CD1c-positive myeloid dendritic cell (primary cell): ENCODE results near the gene TRUB1.
"Not testable (repeated sequence)": the region's sequence is repeated elsewhere in the genome, so short reads cannot be mapped to it uniquely, and the experiment has no call there.

Experiments used
- DNase-seq: peaks from one replicate; pipeline ENCODE4 v3.0.0-alpha.2; 2016; ENCODE audit errors: extremely low spot score

TRUB1 gene

DNA sequence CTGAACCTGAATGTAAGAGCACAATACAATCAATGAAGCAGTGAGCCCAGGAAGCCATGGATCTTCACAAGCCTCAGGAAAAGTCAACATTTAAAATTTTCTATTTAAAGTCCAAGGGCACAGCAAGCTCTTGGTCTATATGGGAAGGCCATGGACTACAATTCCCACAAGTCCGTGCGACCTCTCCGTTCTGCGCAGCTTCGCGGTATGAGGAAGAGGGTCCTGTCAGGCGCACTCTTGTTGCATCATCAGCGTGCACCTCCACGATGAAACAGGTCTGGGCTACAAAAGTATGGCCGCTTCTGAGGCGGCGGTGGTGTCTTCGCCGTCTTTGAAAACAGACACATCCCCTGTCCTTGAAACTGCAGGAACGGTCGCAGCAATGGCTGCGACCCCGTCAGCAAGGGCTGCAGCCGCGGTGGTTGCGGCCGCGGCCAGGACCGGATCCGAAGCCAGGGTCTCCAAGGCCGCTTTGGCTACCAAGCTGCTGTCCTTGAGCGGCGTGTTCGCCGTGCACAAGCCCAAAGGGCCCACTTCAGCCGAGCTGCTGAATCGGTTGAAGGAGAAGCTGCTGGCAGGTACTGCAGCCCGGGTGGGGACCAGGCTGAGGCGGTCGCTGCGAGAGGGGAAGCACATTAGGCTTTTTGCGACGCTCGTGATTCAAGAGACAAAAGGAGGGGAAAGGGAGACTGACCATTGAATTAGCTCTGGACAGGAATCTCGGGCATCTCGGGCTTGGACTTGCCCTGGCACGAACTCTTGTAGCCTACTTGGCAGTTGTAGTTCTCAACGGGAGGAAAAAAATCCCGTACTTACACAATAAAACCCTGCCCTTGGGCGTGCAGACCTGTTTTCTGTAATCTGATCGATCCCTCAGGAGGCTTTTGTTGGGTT is at the start of gene TRUB1:
Gene TRUB1 (plus strand): TSS at position 234 of the 894 bp plus-strand sequence. CDS start 59 bp downstream, at position 293.
- peak; percentile 92 for DNase-seq

DNA sequence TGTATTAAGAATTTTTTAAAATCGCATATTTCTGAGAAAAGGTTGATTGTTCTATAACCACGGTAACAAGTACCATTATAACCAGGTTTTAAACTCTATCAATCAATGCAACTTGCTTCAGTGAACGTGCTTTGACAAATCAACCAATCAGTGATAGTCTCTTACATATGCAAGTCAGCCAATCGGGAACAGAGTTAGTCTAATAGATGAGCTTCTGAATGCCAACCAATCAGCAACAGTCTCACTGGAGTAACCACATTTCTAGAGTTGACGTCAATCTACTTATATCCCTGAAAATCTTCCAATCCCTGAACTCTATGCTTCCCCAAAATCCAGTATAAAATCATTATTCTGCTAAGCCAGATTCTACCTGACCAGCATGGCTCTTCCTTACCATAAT is 44.7 kb upstream of the TRUB1 start:
- DNase-seq: no peak

DNA sequence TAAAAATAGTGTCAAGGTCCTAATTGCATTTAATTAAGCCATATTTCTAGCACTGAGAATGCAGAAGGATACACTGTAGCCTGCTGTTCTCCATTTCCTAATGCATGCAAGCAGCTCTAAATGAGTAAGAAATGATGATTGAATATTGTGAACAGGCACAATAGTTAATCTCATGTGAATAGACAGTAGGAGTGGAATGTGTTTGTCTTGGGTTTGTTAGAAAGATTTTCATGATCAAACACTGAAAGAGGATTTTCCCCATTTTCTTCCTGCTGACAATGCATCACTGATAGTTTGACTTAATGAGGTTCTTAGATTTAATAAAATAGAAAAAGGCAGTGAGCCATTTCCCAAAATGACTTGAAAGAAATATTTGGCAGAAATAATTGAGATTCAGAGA is 43.1 kb upstream of the TRUB1 start:
- no peak for DNase-seq

DNA sequence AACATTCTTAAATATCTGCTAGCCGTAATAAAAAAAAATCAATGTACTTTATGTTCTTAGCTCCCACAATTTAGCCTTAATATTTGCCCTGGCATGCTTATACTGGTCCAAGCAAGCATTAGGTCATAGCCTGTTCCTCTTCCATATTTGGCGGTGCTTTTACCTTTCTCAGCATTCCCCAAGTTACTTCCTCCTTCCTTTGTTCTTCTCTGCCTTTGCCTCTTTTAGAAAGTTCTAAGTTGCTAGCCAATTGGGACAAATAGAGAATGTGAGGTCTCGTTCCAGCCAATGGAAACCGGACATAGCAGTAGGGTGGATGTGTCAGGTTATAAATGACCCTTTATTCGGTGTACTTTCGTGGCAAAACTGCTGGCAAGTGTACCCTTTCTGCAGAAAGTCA is 41.0 kb upstream of the TRUB1 start:
- not testable (repeated sequence) for DNase-seq

DNA sequence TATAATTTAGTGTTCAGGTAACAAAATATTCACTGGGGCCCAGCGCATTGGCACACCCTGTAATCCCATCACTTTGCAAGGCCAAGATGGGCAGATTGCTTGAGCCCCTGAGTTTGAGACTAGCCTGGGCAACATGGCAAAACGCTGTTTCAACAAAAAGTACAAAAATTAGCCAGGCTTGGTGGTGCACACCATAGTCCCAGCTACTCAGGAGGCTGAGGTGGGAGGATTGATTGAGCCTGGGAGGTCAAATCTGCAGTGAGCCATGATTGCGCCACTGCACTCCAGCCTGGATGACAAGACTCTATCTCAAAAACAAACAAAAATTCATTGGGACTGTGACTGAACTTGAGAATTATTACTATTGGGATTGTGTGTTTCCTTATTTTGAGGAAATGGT is 40.4 kb upstream of the TRUB1 start:
- DNase-seq: no peak

DNA sequence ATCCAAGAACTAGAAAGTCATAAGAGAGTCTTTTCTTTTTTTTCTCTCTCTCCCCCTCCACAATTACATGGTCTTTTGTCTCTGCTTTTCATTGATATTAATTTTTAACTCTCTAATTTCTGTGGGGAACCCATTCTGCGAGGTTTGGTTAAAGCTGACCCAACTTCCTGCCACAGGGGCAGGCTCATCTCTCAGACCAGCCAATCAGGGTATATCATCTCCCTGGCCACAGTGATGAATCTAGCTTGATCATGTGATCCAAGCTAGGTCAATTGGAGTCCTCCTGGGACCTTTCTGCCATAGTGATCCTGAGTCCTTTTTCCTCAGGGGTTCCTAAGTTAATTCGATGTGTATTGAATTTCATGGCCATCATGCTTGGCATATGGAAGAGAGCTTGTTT is 38.0 kb upstream of the TRUB1 start:
- no peak for DNase-seq

DNA sequence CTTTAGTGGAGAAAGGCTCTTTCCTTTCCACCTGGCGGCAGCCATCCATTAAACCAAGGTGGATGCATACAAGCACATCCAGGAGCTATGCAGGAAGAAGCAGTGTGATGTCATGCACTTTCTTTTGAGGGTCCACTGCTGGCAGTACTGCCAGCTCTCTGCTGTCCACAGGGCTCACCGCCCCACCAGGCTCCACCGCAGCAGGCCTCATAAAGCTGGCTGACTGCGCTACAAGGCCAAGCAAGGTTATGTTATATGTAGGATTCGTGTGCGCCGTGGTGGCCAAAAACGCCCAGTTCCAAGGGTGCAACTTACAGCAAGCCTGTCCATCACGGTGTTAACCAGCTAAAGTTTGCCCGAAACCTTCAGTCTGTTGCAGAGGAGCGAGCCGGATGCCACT is 37.3 kb upstream of the TRUB1 start:
- no peak for DNase-seq

DNA sequence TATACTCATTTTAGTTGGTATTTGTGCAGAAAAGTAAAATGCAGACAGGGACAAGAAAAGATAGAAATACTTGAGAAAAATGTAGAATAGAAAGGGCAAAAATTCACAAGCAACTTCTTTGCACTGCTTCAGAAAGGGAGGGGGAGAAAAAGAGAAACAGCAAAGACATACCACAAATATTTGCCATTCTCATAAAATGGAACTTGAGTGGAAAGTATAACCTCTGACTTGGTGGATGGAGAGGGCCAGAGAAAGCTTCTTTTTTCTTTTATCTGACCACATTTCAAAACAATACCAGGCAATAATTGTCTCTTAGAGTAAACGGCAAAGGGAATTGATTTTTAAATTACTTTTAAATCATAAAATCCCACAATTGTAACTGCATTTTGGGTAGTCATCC is 35.8 kb upstream of the TRUB1 start:
- DNase-seq: no peak

DNA sequence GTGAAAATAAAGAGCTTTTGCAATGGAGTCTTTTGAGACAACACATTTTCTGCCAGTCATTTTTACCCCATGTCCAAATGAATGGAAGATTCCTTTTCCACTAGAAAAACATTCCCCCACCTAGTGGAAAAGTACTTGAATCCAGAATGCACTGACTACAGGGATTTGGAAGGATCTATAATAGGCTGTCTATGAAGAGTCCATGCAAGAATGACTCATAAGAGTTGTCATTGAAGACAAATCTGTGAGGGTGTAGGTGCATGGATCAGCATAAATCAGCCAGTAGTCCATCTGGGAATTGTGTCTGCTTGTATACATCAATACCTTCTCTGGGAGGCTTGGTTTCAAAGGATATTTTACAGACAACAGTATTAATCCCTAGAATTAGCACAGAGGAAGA is 32.5 kb upstream of the TRUB1 start:
- no peak for DNase-seq

DNA sequence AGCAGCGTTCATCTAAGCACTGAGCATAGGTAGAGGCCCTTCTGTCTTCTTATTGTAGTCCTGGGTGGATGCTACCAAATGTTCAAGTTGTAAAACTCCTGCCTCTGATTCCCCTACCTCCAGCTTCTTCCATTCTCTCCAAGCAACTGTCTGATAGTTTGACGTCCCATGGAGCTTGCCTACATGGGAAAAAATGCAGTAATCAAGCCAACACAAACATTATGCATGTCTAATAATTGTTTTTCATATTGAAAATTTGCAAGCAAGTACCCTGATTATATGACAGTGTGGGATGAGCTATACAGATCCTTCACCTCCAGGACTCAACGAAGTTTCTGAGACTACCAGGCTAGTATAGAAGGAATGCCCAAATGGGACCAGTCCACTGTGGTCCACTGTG is 31.0 kb upstream of the TRUB1 start:
- DNase-seq: no peak

DNA sequence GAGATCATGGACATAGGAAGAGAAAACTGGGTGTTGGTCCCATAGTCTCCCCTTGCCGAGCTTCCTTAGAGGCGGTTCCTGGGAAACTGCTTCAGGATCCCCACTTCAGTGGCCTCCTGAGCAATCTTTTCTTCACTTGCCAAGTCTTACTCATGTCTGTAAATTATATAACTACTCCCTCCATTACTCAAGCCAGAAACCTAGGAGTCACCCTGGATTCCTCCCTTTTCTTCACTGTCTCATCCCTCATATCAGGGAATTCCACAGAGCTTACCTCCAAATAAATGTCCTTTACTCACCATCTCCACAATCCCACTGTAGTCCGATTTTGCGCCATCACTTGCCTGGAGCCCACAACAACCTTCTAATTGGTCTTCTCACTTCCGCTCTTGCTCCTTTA is 29.1 kb upstream of the TRUB1 start:
- no peak for DNase-seq

DNA sequence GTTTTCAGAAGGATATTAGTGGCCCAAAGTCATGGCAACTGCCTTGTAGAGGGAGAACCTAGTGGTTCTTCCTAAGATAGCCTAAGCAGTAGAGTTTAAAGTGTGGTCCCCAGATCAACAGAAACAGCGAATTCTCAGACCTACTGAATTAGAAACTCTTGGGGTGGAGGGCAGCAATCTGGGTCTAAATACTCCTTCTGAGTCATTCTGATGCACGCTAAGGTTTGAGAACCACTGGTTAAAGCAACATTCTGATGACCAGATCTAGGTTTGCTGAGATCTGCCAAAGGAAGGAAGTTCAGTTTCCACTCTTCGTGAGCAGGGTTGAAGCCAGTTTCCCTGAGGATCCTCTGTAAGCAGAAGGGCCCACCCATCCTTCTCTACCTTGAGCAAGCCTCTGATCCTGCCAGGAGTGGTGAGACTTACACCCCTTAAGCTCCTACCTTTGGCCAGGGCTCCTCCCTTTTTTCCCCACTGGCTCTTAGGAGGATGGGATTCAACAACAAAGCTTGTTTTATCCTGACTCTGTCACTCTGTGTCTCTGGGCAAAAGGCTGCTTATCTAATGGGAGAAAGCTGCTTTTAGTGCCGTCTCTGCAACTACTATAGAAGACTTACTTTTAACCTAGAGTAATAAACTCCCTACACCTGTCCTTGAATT is 26.8 kb upstream of the TRUB1 start:
- DNase-seq: no peak

DNA sequence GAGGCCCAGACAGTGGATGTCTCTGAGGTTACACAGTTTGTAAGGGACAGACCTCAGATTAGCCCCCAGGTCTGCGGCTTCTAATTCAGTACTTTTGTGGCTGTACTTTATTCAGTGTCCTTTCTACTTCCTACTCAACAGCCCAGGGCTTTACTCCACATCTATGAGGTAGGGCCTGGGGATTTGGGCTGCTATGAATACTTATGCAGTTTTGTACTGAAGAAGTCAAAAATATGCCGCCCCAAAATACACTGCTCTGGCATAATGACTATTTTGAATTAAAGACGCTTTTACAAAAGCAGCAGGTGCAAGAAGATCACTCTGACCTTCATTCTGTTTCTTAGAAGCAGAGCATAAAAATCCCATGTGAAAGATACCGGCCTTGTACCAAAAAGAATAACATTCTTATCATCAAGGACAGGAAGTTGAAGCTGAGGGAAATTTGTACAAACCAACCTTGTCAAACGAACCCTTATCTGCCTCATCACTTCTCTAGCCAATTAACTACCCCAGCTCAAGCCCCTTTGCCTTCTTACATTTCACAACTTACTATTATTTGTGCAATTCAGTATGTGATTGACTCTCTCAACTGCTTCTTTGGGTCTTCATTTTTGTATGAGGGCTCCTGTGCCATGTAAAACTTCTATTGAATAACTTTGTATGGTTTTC is 26.1 kb upstream of the TRUB1 start:
- DNase-seq: no peak

DNA sequence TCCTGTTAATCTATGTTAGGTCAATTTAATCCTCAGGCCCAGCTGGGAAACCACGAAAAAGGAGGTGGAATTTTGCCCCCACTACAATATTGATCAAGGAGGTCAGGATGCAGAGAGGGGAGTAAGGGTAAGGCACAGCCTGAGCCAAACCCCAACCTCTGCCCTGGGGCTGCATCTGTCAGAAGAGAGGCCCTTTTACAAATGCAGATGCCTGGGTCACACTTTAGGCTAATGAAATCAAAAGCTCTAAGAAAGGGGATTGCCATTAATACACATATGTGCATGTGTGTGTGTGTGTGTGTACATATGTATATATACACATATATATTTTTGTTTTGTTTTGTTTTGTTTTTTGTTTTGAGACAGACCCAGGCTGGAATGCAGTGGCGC is 25.5 kb upstream of the TRUB1 start:
- no peak for DNase-seq

DNA sequence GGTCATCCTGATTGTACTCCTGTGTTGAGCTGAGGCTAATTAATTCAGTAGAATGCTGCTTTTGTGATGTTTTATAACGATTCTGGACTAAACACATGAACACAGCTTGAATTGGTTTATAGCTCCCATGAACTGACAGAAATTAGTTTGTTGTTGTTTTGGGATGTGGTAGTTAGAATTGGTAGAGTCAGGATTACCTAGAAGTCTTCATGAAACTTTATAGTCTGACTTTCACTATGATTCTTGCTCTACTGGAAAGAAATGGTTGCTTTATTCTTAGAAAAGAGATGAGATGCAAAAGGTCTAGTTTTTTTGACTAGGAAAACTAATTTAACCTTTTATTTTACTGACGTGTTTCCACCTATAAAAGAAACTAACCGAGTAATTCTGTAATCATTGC is 23.4 kb upstream of the TRUB1 start:
- DNase-seq: no peak

DNA sequence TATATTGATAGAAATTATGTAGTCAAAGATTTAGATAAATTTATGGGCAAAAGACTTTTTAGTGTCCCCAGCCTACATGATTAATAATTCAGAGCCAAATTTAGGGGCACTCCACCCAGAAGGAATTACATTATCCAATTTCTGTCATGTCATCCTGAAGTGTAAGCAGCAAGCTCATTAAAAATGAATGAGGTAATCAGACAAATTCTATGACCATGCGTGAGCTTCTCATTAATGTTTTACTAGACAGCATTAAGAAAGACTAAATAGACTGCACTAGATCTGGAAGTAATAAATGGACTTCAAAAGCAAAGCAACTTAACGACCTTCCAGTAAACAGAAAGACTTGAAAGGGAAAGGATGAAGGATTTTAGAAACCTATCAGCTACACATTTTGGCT is 22.7 kb upstream of the TRUB1 start:
- DNase-seq: no peak

DNA sequence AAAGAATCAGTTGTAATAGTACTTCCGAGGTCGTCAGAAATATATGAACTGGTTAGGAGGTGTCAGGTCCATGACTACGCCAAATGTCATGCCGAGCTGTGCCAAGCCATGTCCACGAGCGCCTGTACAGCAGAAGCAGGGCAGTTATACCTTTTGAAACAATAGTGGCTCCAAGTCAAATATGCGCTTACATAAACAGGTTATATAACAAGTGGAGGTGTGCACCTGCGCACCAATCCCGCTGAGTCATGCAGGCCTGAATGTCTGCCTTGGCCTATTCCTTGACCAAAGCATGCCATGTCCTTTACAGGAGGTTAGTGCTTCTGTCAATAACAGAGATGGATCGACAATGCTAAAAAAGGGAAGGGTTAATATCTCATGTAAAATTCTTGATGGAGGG is 21.3 kb upstream of the TRUB1 start:
- no peak for DNase-seq

DNA sequence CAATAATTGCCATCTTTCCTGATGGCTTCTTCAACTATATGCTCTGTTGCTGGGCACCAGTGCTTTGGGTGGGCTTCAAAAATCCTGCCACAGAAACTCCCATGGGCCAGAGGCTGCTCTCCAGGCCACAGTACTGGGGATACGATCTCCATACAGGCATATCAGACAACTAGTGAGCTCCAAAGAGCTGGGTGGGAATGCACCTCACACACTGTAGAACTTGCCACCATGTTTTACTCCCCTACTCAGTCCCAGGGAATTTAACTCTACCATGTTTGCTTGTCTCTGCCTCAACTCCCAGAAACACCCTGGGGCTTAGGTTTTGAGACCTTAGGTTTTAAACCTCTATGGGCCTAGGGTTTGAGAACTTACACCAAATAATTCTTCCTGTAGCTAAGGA is 20.5 kb upstream of the TRUB1 start:
- no peak for DNase-seq

DNA sequence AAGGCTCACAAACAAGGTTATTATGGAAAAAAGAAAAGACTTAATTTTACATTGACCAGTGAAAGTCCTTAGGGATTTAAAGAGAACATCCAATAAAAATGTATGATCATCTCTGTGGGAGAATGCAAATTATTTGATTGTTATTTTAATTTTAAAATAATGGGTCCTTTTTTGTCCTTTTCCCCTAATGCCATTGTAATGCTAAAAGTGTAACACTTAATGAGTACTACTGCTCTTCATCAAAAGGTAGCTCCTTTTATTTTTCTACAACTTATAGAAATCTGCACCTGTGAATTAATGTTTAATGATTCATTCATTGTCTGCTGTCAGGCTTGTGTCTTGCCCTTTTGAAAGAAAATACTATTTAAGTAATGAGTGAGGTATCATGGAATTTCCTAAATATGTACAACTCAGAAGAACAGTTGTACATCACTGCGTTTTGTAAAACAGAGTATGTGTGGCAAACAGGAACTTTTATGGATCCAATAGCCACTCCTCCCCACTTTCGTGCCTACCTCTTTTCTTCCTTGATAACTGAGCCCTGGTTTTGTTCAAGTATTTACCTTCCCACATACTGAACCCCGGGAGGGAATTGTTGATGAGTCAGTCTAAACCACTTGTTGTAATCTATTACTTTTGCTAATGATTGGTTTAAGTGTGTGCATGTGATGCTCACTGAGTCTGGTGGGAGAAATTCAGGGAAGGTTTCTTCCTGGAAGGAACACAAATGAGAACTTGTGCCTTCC is 19.9 kb upstream of the TRUB1 start:
- DNase-seq: no peak

DNA sequence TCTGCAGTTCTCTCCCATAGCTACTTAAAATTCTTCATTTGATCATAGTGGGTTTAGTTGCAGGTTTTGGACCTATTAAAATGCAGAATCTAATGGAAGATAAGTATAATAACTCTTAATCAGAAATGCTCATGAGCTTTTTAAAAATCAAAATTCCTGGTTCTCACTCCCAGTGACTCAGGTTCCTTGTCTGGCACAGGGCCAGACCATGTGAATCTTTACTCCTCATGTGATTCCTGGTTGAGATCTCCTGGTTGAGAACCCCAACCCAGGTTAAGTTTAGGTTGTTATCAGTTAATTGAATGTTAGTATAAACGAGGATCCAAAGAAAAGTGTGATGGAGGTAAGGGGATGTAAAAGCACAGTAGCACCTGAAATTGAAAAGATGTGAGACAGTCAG is 17.5 kb upstream of the TRUB1 start:
- no peak for DNase-seq

DNA sequence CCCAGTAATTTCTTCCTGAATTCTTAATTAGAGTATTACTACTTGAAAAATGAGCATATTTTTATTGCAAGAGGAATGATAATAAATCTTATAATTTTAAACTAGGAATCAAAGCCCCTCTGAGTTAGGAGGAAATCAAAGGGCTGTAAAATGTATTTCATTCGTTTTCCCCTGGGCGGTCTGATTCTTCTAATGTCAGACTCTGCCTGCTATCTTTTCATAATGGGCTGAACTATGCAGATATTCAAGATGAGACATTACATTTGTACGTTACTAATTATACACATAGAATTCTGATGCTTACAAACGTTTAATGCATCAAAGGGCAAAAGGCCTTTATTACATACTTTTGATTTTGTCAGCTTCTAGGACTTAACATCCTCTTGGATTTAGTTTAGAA is 16.0 kb upstream of the TRUB1 start:
- DNase-seq: no peak

DNA sequence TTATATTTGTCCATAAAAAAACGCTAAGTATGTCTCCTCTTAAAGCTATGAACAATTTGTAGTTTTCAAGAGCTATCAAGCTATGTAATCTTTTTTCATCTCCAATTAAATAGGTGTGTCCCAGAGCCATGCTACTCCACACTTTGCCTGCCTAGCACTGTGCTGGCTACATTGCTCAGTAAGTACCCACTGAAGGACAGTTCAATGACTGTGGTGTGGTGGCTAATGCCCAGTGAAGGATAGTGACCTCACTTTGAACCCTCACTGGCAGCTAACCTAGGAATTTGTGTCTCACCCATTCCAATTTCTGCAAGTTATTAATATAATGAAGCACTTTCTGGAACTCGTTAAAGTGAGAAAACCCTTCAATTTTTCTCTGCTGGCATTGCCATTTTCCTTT is 14.4 kb upstream of the TRUB1 start:
- no peak for DNase-seq
